ENCODE data around the gene IGFBP2.
"Not testable (repeated sequence)": the region's sequence is repeated elsewhere in the genome, so short reads cannot be mapped to it uniquely, and the experiment has no call there.

Gene IGFBP2

GRCh38 chr2:216632952-216633615 is at the start of gene IGFBP2:
IGFBP2 (plus strand) TSS chr2:216633420; CDS start chr2:216633524, 104 bp downstream.
- DNase-seq: peak; percentile 68

- DNase-seq: no peak
Measured at GRCh38 chr2:216583606-216584005, 49.6 kb upstream of the IGFBP2 start.

GRCh38 chr2:216584112-216584511 is 49.1 kb upstream of the IGFBP2 start:
- DNase-seq: no peak

- no peak for DNase-seq
Measured at GRCh38 chr2:216585441-216585840, 47.8 kb upstream of the IGFBP2 start.

- no peak for DNase-seq
Measured at GRCh38 chr2:216588861-216589710, 44.1 kb upstream of the IGFBP2 start.

GRCh38 chr2:216589791-216590190 is 43.4 kb upstream of the IGFBP2 start:
- no peak for DNase-seq

GRCh38 chr2:216590780-216591179 is 42.4 kb upstream of the IGFBP2 start:
- DNase-seq: no peak

GRCh38 chr2:216591480-216591879 is 41.7 kb upstream of the IGFBP2 start:
- DNase-seq: no peak

- DNase-seq: no peak
Measured at GRCh38 chr2:216594081-216594480, 39.1 kb upstream of the IGFBP2 start.

GRCh38 chr2:216596236-216596979 is 36.8 kb upstream of the IGFBP2 start:
- no peak for DNase-seq

GRCh38 chr2:216596980-216597509 is 36.2 kb upstream of the IGFBP2 start:
- DNase-seq: no peak

GRCh38 chr2:216597825-216598224 is 35.4 kb upstream of the IGFBP2 start:
- not testable (repeated sequence) for DNase-seq

- no peak for DNase-seq
Measured at GRCh38 chr2:216601632-216602409, 31.4 kb upstream of the IGFBP2 start.

GRCh38 chr2:216603010-216603883 is 30.0 kb upstream of the IGFBP2 start:
- no peak for DNase-seq

- DNase-seq: no peak
Measured at GRCh38 chr2:216603884-216604245, 29.4 kb upstream of the IGFBP2 start.

- DNase-seq: no peak
Measured at GRCh38 chr2:216604458-216604857, 28.8 kb upstream of the IGFBP2 start.

- peak; percentile 81 for DNase-seq
Measured at GRCh38 chr2:216606551-216607276, 26.5 kb upstream of the IGFBP2 start.

GRCh38 chr2:216607277-216607560 is 26.0 kb upstream of the IGFBP2 start:
- no peak for DNase-seq

GRCh38 chr2:216608525-216608924 is 24.7 kb upstream of the IGFBP2 start:
- DNase-seq: no peak

GRCh38 chr2:216615298-216616082 is 17.7 kb upstream of the IGFBP2 start:
- DNase-seq: no peak
